ENCODE results near the gene PROM1. TPM values are rescaled to one million over a fixed set of nuclear protein-coding genes. Genes with fewer than 3 reads are reported as not detected.
A peak's percentile ranks its signal among the peaks of the same experiment; 100 is the strongest.

Gene PROM1
- total and polyA plus RNA-seq, 2 experiments from 2014 or later, result 14.3 to 30.8 TPM

DNA sequence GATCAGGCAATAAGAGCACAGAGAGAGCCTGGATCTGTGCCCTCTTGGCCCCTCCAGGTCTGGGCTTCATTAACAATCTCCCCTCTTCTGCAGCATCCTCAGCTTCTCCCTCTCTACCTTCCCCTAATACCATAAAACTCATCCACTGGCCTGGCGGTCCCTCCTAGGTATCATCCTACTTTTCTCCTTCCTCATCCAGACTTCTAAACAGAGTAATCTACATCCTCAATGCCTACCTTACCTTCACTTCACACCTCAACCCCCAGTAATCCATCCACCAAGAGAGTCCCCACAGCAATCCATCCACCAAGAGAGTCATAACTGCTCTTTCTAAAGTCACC, 162.3 kb downstream of the PROM1 start:
- H3K79me2 ChIP-seq, result no peaks in the 10 kb centered on the region
- H3K27ac ChIP-seq, result no peak overlapping the region
- no peak overlapping the region for H3K4me2 ChIP-seq
- TF ChIP-seq EZH2phosphoT487 (IDR thresholded peaks at IDR 0.05; ENCODE audit: low read depth, severe bottlenecking, unreplicated experiment) (no peak), CTCF (IDR thresholded peaks at IDR 0.05; ENCODE audit: poor library complexity) (no peak), EZH2 (IDR thresholded peaks at IDR 0.05; ENCODE audit: borderline replicate concordance) (no peak)
- H4K20me1 ChIP-seq (ENCODE audit: insufficient read depth, poor library complexity, severe bottlenecking), result no peaks in the 10 kb centered on the region
- H3K4me3 ChIP-seq, result no peak overlapping the region
- H3K9me2 ChIP-seq (replicated peaks; ENCODE audit: insufficient read depth), result no peaks in the 10 kb centered on the region
- no peaks in the 10 kb centered on the region for H3K9me3 ChIP-seq (ENCODE audit: low read depth)
- WGBS (ENCODE audit: low lambda C conversion rate, missing lambda C conversion rate), result 100% methylated on average over 1 of the region's 1 CpG
- DNase-seq (ENCODE audit: low spot score), result no peak
- H3K4me1 ChIP-seq (ENCODE audit: insufficient read depth), result no peaks in the 10 kb centered on the region
- no peaks in the 10 kb centered on the region for H3K36me3 ChIP-seq (replicated peaks; ENCODE audit: insufficient read depth, low read depth)
- H2AFZ ChIP-seq, result no peak overlapping the region
- H3K27me3 ChIP-seq, result peaks cover 3% of the 10 kb centered on the region

DNA sequence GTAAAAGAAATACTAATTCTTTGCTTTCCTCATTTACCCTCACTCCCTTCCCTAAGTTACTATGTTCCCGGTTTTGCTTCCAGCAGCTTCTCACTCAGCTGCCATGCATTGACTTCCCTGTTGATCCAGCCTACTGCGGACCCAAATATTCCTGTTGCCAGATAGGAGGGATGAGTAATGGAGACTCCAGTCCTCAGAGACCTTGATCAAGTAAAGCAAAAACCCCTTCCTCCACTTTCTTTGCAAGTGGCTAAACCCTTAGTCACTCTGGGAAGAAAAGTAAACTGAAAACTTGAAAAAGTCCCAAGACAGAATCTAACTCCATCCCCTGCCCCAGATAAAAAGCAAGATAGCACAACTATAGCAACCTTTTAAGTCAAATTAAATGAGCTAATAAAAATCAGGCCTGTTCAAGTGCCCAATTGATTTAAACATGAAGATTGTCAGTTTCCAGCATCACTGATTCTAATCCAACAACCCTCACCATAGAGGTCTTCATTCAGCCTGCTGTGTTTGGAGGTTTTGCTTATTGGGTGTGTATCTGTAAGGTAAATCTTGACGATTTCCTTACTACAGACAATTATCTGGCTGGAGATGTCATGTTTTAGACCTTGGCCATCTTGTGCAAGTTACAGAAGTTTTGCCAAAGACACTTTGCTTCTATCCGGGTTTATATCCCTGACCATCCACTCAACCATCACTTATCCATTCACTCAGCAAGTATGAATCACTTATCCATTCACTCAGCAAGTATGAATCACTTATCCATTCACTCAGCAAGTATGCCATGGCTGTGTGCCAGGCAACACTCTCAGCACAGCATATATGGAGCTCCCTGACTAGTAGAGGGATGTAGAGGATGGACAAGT, 162.9 kb downstream of the PROM1 start:
- Histone ChIP-seq H2AFZ (no peak overlapping the region), H3K4me3 (no peak overlapping the region), H3K27me3 (peaks cover 3% of the 10 kb centered on the region), H3K4me2 (no peak overlapping the region), H3K4me1 (ENCODE audit: insufficient read depth) (no peaks in the 10 kb centered on the region), H3K9me2 (replicated peaks; ENCODE audit: insufficient read depth) (no peaks in the 10 kb centered on the region), H4K20me1 (ENCODE audit: insufficient read depth, poor library complexity, severe bottlenecking) (no peaks in the 10 kb centered on the region), H3K36me3 (replicated peaks; ENCODE audit: insufficient read depth, low read depth) (no peaks in the 10 kb centered on the region), H3K27ac (no peak overlapping the region), H3K79me2 (no peaks in the 10 kb centered on the region), H3K9me3 (ENCODE audit: low read depth) (no peaks in the 10 kb centered on the region)
- TF ChIP-seq CTCF (IDR thresholded peaks at IDR 0.05; ENCODE audit: poor library complexity), result no peak
- no peak for TF ChIP-seq EZH2 (IDR thresholded peaks at IDR 0.05; ENCODE audit: borderline replicate concordance)
- no peak for TF ChIP-seq EZH2phosphoT487 (IDR thresholded peaks at IDR 0.05; ENCODE audit: low read depth, severe bottlenecking, unreplicated experiment)
- peak; percentile 54 for DNase-seq (ENCODE audit: low spot score)
- WGBS (ENCODE audit: low lambda C conversion rate, missing lambda C conversion rate), result 64% methylated on average over 4 of the region's 4 CpGs

- H2AFZ ChIP-seq, result no peak overlapping the region
- 65% methylated on average over 4 of the region's 4 CpGs for WGBS (ENCODE audit: low lambda C conversion rate, missing lambda C conversion rate)
- no peaks in the 10 kb centered on the region for H4K20me1 ChIP-seq (ENCODE audit: insufficient read depth, poor library complexity, severe bottlenecking)
- peak; percentile 26 for DNase-seq (ENCODE audit: low spot score)
- no peaks in the 10 kb centered on the region for H3K4me1 ChIP-seq (ENCODE audit: insufficient read depth)
- H3K4me3 ChIP-seq, result no peak overlapping the region
- H3K9me2 ChIP-seq (replicated peaks; ENCODE audit: insufficient read depth), result no peaks in the 10 kb centered on the region
- H3K36me3 ChIP-seq (replicated peaks; ENCODE audit: insufficient read depth, low read depth), result no peaks in the 10 kb centered on the region
- no peak overlapping the region for H3K27ac ChIP-seq
- TF ChIP-seq CTCF (IDR thresholded peaks at IDR 0.05; ENCODE audit: poor library complexity), result no peak
- TF ChIP-seq EZH2phosphoT487 (IDR thresholded peaks at IDR 0.05; ENCODE audit: low read depth, severe bottlenecking, unreplicated experiment), result no peak
- TF ChIP-seq EZH2 (IDR thresholded peaks at IDR 0.05; ENCODE audit: borderline replicate concordance), result no peak
- no peak overlapping the region for H3K4me2 ChIP-seq
- no peaks in the 10 kb centered on the region for H3K79me2 ChIP-seq
- no peaks in the 10 kb centered on the region for H3K9me3 ChIP-seq (ENCODE audit: low read depth)
- peaks cover 3% of the 10 kb centered on the region for H3K27me3 ChIP-seq
Measured at GRCh38 chr4:15918484-15919129, 165.2 kb downstream of the PROM1 start.

Other genes with a start within 250 kb of the PROM1 start
- 2.2 and 2.8 TPM in 2 replicates for gene FGFBP1, start 145.3 kb downstream of the PROM1 start, total RNA-seq
- 1.7 and 1.8 TPM in 2 replicates for gene FGFBP1, start 145.3 kb downstream of the PROM1 start, polyA plus RNA-seq
- gene FGFBP2, start 120.8 kb downstream of the PROM1 start, total RNA-seq, result 5.2 and 7.3 TPM in 2 replicates
- 1.7 and 2.2 TPM in 2 replicates for gene FGFBP2, start 120.8 kb downstream of the PROM1 start, polyA plus RNA-seq
- gene TAPT1, start 142.4 kb upstream of the PROM1 start, total RNA-seq, result 15.9 and 19.3 TPM in 2 replicates
- 12.9 and 14.5 TPM in 2 replicates for gene TAPT1, start 142.4 kb upstream of the PROM1 start, polyA plus RNA-seq